ACC112 (cell line): ENCODE results near the gene SLC38A5.

ENCODE experiments used
- H2AFZ ChIP-seq: fragments of 200-600 bp; sonication (generic); one replicate; pipeline ENCODE4 v1.6.0; 2017; ENCODE audit warnings: antibody characterized with exemption, low read length; ENCODE audit not compliant: unreplicated experiment
- H3K27ac ChIP-seq: fragments of 200-600 bp; sonication (generic); 2 replicates; pipeline ENCODE4 v1.5.1; 2014; ENCODE audit warnings: low read depth, mild to moderate bottlenecking, antibody characterized with exemption, low read length, moderate library complexity
- H3K27me3 ChIP-seq: fragments of 200-600 bp; sonication (generic); 2 replicates; pipeline ENCODE4 v1.6.1; 2014; ENCODE audit warnings: mild to moderate bottlenecking, antibody characterized with exemption, low read length, moderate library complexity, mixed read lengths; ENCODE audit not compliant: insufficient read depth
- H3K36me3 ChIP-seq: fragments of 200-600 bp; sonication (generic); 2 replicates; pipeline ENCODE4 v1.6.1; 2016; ENCODE audit warnings: mild to moderate bottlenecking, antibody characterized with exemption, low read length, moderate library complexity, mixed read lengths; ENCODE audit not compliant: insufficient read depth
- H3K4me1 ChIP-seq: fragments of 200-600 bp; sonication (generic); one replicate; pipeline ENCODE4 v1.6.1; 2016; ENCODE audit warnings: low read length, mixed read lengths; ENCODE audit not compliant: insufficient read depth, unreplicated experiment, control insufficient read depth
- H3K4me3 ChIP-seq: fragments of 200-600 bp; sonication (generic); 2 replicates; pipeline ENCODE4 v1.5.1; 2014; ENCODE audit warnings: mild to moderate bottlenecking, low read depth, low read length
- H3K79me2 ChIP-seq: fragments of 200-600 bp; sonication (generic); one replicate; pipeline ENCODE4 v1.6.0; 2016; ENCODE audit warnings: low read length; ENCODE audit not compliant: control insufficient read depth, unreplicated experiment, insufficient read depth

The SLC38A5 gene

GRCh38 chrX:48509619-48510018 lies 39.6 kb upstream of the SLC38A5 start:
- Histone ChIP-seq H2AFZ (peak overlapping the region; percentile 59), H3K36me3 (no peaks in the 10 kb centered on the region), H3K4me1 (peaks cover 18% of the 10 kb centered on the region), H3K4me3 (peak overlapping the region; percentile 82), H3K79me2 (peaks cover 5% of the 10 kb centered on the region), H3K27me3 (no peaks in the 10 kb centered on the region), H3K27ac (no peak overlapping the region)

- peak overlapping the region; percentile 82 for H3K4me3 ChIP-seq
- no peaks in the 10 kb centered on the region for H3K27me3 ChIP-seq
- peaks cover 5% of the 10 kb centered on the region for H3K79me2 ChIP-seq
- no peak overlapping the region; the same call in 1 of the 2 replicates for H3K27ac ChIP-seq
- H3K36me3 ChIP-seq = no peaks in the 10 kb centered on the region
- peaks cover 18% of the 10 kb centered on the region for H3K4me1 ChIP-seq
- peak overlapping the region; percentile 59 for H2AFZ ChIP-seq
Observed at GRCh38 chrX:48509245-48509590, 39.2 kb upstream of the SLC38A5 start.

GRCh38 chrX:48508400-48509244 lies 38.6 kb upstream of the SLC38A5 start, which contains the start of gene PORCN:
Gene PORCN (plus strand): TSS chrX:48508992. CDS start chrX:48509821, 829 bp downstream.
- Histone ChIP-seq H3K4me1 (peaks cover 18% of the 10 kb centered on the region), H3K27me3 (no peaks in the 10 kb centered on the region), H3K36me3 (no peaks in the 10 kb centered on the region), H2AFZ (peak within 1 kb of the TSS; percentile 59), H3K4me3 (peak within 1 kb of the TSS; percentile 82), H3K27ac (peak within 1 kb of the TSS; percentile 50), H3K79me2 (peaks cover 5% of the 10 kb centered on the region)

GRCh38 chrX:48507246-48507645 lies 37.2 kb upstream of the SLC38A5 start:
- H3K4me1 ChIP-seq = peaks cover 18% of the 10 kb centered on the region
- H3K79me2 ChIP-seq = peaks cover 5% of the 10 kb centered on the region
- no peak overlapping the region for H2AFZ ChIP-seq
- no peak overlapping the region for H3K4me3 ChIP-seq
- H3K27me3 ChIP-seq = no peaks in the 10 kb centered on the region
- no peak overlapping the region for H3K27ac ChIP-seq
- H3K36me3 ChIP-seq = no peaks in the 10 kb centered on the region

- Histone ChIP-seq H3K4me3 (no peak overlapping the region), H3K4me1 (peaks cover 18% of the 10 kb centered on the region), H2AFZ (no peak overlapping the region), H3K36me3 (no peaks in the 10 kb centered on the region), H3K27me3 (no peaks in the 10 kb centered on the region), H3K27ac (peak overlapping the region; percentile 37), H3K79me2 (peaks cover 5% of the 10 kb centered on the region)
Observed at GRCh38 chrX:48505481-48505880, 35.4 kb upstream of the SLC38A5 start.

- Histone ChIP-seq H3K79me2 (peaks cover 3% of the 10 kb centered on the region), H3K4me1 (peaks cover 12% of the 10 kb centered on the region), H3K4me3 (no peak overlapping the region), H3K27me3 (no peaks in the 10 kb centered on the region), H3K36me3 (no peaks in the 10 kb centered on the region), H2AFZ (no peak overlapping the region), H3K27ac (no peak overlapping the region)
Observed at GRCh38 chrX:48504261-48504660, 34.2 kb upstream of the SLC38A5 start.

- H3K4me1 ChIP-seq = peaks cover 20% of the 10 kb centered on the region
- no peaks in the 10 kb centered on the region for H3K36me3 ChIP-seq
- H3K27ac ChIP-seq = peak overlapping the region; percentile 70
- H3K79me2 ChIP-seq = no peaks in the 10 kb centered on the region
- no peak overlapping the region for H3K4me3 ChIP-seq
- no peaks in the 10 kb centered on the region for H3K27me3 ChIP-seq
- no peak overlapping the region for H2AFZ ChIP-seq
Observed at GRCh38 chrX:48498374-48498809, 28.3 kb upstream of the SLC38A5 start.

- Histone ChIP-seq H3K27ac (peak overlapping the region; percentile 70), H3K4me3 (no peak overlapping the region), H3K36me3 (no peaks in the 10 kb centered on the region), H2AFZ (no peak overlapping the region), H3K4me1 (peaks cover 25% of the 10 kb centered on the region), H3K27me3 (no peaks in the 10 kb centered on the region), H3K79me2 (no peaks in the 10 kb centered on the region)
Observed at GRCh38 chrX:48497871-48498270, 27.8 kb upstream of the SLC38A5 start.

- no peak overlapping the region for H3K27ac ChIP-seq
- no peaks in the 10 kb centered on the region for H3K27me3 ChIP-seq
- no peak overlapping the region for H3K4me3 ChIP-seq
- no peaks in the 10 kb centered on the region for H3K79me2 ChIP-seq
- H3K36me3 ChIP-seq = no peaks in the 10 kb centered on the region
- H2AFZ ChIP-seq = no peak overlapping the region
- peaks cover 37% of the 10 kb centered on the region for H3K4me1 ChIP-seq
Observed at GRCh38 chrX:48496660-48497059, 26.6 kb upstream of the SLC38A5 start.

- Histone ChIP-seq H3K4me1 (peaks cover 51% of the 10 kb centered on the region), H3K27ac (peak overlapping the region; percentile 66; the same call in 1 of the 2 replicates), H3K4me3 (no peak overlapping the region), H3K27me3 (no peaks in the 10 kb centered on the region), H2AFZ (no peak overlapping the region), H3K79me2 (no peaks in the 10 kb centered on the region), H3K36me3 (no peaks in the 10 kb centered on the region)
Observed at GRCh38 chrX:48493890-48494364, 23.9 kb upstream of the SLC38A5 start.
